GM21423 (cell line): ENCODE results near the gene PCNX1.

ENCODE experiments used
- ATAC-seq: cut with Tn5 transposase; IDR thresholded peaks from one replicate; pipeline ENCODE4 v1.9.1; 2021; ENCODE audit warnings: mild to moderate bottlenecking, moderate library complexity; ENCODE audit not compliant: unreplicated experiment

PCNX1 gene

DNA sequence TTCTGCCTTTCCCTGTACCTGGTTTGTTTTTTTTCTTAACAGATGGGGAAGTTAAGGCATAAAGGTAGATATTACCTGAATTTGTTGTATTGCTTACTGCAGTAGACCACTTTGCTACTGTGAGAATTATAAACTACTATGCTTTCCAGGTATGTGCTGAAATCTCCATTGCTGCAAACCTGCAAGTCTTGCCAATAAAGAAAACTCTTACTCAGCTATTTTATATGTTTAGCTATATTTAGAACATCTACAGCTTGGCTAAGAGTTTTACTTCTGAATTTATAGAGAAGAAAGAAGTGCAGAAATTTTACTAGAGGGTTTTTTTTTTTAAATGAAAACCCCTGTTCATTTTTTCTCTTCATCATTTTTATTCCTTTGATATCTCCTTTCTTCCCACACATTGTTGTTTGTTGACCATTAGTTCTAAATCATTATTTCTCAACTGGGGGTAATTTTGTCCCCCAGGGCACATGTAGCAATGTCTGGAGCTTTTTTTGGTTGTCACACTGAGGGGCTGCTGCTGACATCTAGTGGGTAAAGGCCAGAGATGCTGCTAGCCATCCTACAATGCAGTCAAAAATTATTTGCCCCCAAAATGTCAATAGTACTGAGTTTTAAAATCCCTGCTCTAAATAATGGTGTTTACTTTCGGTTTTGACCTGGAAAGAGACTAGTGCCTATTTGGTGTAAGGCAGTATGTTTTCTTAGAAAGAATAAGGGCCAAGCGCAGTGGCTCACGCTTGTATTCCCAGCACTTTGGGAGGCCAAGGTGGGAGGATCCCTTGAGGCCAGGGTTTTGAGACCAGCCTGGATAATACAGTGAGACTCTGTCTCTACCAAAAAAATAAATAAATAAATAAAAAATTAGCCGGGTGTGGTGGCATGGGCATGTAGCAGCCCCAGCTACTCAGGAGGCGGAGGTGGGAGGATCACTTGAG lies 48.6 kb downstream of the PCNX1 start:
- no peak for ATAC-seq

DNA sequence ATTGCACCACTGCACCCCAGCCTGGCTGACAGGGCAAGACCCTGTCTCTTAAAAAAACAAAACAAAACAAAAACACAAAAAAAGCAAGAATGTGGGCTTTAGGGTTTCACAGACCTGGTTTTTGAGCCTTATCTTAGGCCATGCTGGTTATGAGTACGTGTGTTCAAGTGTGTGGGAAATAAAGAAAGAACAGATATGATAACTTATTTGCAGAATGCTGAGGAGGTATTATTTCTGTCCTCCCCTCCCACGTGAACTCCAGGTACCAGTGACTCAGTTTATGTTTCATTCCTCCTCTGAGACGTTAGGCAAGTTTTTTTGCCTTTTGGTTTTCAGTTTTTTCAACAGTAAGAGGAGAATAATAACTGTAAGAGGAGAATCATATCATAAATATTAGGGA lies 49.3 kb downstream of the PCNX1 start:
- ATAC-seq, result no peak

DNA sequence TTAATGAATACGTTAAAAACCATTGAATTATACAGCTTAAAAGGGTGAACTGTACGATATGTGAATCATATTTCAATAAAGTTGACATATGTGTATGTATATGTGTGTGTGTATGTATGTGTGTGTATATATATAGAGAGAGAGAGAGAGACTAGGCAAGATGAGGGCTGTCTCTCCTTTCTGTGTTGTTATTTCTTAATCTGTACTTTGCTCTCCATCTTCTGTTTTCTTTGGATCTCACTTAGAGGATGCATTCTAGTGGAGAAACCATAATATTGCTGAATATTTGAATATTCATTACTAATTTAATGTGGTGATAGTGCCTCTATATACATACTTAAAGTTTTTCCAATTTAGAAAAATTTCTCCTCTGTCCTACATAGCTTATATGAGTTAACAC lies 50.5 kb downstream of the PCNX1 start:
- ATAC-seq, result no peak

DNA sequence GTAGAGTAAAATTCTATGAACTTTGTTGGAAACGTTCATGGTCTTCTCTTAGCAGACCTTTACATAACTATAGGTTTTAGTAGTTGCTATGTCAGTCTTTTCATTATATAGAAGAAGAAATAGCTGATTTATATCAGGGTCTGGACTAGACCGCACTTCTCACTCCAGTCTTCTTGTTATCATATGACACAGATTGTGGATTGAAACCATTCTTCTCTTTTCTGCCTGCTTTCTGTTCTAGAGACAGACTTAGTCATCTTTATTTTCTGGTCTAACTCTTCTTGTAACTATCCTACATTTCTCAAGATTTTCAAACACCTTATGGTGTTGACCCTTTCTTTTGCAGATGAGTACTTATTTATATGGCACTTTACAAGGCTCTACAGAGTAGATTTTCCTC lies 55.7 kb downstream of the PCNX1 start:
- ATAC-seq, result no peak

DNA sequence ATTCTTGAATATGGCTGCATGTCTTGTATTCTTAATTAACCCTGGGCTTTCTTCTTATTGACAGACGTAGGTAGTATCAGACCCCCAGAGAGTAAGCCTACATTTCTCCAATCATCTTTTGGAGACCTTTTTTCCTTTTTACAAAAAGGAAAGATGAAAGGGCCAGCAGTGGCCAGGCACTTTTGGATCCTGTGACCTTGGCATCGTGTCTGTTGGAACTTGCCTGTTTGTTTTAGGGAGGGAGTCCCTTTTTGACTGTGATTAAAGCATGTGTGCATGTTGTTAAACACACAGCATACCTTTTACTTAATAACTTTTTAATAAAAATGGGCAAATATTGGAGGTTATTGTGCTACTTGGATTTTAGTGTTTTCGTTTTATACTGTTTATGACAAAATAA lies 57.2 kb downstream of the PCNX1 start:
- no peak for ATAC-seq

DNA sequence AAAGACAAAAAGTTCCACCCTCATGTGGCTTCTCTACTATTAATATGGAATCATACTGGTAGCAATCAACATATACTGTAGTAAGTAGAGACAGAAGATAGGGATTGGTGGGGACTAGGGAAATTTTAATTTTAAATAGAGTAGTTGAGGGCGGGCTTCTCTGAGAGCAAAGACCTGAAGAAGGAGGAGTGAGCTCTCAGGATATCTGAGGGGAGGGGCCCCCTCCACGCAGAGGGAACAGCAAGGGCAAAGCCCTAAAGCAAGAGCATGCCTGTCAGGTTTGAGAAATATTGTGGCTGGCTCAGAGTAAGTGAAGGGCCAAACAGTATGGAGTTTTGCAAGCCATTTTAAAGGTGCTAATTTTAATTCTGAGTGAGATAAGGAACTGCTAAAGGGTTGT lies 64.3 kb downstream of the PCNX1 start:
- ATAC-seq, result no peak

DNA sequence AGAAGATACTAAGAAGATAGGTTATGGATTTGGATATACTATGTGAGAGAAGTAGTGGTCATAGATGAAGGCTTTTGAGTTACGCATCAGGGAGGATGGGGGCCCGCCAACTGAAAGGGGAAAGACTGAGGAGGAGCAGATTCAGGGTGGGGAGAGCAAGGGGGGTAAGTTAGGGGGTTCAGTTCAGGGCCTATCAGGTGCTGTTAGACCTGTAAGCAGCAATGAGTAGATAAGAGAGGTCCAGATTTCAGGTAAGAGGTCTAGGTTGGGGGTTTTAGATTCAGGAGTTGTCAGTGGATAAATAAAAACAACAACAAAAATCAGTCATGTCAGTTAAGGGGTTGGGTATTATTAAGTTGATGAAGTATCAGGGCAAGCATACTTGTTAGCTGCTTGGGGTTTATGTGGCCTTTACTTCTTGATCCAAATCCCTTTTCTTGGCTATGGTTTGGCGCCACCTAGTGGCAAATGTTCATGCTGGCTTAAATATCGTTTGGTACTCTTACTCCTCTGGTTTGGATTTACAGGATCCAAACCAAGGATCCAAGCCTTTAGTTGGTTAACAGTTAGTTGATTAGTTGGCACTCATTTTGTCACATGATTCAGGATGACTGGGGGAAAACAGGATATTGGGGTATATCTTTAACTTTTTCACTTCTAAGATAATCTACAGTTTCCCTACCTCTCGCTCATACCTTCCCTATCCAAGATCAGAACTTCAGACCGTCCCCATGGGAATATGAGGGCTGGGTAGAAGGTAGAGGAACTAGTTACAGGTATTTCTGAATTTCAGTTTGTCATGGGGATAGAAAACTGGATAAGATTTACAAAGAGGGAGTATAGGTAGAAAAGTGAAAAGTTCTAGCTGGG lies 65.1 kb downstream of the PCNX1 start:
- ATAC-seq, result no peak

DNA sequence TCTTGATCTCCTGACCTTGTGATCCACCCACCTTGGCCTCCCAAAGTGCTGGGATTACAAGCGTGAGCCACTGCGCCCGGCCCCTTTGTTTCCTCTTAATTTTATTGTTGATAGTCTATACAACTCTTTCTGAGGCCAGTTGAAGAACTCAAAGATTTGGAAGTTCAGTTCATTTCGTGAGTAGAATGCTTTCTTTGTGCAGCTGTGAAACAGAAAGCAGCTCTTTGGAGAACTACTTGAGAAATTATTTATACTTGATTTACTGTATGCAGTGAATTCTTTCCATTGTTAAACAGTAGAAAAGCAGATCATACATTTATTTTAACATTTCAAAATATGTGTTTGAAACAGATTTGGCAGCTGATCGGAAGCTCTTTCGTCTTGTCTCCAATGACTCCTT lies 69.3 kb downstream of the PCNX1 start:
- no peak for ATAC-seq

DNA sequence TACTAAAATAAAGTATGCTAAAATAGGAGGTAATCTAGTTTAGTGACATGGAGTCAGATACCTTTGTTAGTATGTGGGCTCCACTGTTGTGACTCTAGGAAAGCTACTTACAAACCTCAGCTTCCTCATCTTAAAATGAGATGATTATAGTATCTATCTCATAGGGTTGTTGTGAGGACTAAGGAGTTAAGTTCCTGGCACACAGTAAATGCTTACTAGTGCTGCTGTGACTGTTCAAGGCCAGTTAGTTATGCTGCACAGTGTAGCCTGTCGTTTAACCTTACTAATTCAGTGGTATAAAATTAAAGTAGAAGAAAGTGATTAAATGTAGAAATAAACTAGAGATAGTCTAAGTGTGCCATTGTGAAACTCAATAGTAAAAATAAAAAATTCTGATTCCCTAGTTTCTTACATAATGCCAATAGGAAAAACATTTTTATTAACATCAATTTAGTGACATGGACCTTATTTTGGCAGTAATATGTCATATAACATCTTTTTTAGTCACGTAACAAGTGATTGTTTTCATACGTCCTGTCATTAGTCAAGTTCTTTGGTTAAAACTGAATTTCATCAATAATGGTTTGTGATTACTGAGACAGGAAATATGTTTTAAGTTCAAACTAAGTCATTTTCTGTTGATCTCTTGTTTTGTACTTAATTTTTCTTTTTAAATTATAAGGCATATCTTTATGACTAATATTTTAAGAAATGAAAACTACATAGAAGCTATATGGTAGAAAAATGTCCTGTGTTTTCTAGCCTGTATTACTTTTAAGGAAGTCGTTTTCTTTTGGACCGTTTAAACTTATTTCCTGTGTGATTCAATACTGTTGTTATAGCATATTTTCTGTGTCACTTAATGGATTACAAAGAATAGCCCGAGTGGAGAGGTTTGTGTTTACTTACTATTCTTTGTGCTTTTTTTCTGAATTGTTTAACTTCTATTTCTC lies 74.0 kb downstream of the PCNX1 start:
- ATAC-seq, result no peak

DNA sequence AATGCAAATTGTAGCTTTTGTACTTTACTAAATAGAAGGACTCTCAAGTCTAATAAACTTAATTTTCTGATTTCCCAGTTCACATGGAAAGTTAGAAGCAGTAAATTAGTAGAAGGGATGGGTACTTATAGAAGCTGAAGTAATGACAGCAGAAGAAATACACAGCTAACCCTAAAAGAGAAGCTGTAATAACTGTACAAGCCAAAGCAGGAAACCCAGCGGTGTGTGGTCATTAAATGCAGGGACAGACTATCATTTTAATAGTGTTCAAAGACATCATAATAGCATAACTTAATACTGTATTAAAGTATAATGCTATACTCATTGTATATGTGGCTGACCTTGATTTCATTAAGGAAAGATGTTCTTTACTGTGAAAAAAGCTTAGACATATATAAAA lies 74.9 kb downstream of the PCNX1 start:
- no peak for ATAC-seq

DNA sequence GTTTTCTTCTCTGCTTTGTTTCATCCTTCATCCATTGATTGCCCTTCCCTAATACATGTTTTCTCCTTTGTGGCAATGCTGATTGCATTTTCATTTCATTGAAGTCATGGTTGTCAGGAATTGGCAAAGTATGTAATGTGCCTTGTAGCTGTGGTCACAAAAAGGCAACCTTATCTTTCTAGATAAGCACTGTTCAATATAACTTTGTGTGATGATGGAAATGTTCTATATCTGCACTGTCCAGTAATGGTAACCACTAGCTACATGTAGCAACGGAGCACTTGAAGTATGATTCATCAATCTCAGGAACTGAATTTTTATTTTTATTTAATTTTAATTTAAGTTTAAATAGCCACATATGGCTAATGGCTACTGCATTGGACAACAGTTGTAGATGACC lies 79.8 kb downstream of the PCNX1 start:
- ATAC-seq, result no peak

DNA sequence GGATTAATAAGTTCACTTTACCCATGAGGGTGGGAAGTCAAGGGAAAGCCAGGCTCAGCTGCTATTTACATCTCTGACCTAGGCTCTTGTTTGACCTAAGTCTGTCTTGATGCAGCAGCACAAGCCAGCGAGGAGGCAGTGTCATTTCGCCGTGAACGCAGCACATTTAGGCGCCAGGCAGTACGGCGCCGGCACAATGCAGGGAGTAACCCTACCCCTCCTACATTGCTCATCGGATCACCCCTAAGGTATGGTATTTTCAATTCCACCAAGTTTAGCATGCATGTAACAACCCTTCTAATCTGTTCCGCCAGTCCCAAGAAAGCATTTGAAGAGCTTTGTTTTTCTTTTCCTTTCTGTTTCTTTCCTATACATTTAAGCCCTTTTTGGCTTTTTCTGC lies 81.2 kb downstream of the PCNX1 start:
- ATAC-seq, result no peak

DNA sequence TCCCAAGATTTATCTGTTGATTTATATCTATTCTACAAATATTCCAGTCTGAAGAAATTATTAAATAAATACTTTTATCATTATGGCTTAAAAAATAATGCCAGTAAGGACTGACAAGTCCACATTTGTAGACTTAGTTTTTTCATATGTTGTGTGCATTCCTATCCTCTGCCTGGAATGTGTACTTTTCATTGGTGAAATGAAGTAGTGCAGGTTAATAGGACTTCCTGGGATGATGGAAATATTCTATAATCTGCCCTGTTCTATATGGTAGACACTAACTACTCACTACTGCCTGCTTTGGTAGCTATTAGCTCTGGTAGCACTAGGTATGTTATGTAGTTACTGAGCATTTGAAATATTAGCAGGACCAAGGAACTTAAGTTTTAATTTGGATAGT lies 86.7 kb downstream of the PCNX1 start:
- ATAC-seq, result no peak

DNA sequence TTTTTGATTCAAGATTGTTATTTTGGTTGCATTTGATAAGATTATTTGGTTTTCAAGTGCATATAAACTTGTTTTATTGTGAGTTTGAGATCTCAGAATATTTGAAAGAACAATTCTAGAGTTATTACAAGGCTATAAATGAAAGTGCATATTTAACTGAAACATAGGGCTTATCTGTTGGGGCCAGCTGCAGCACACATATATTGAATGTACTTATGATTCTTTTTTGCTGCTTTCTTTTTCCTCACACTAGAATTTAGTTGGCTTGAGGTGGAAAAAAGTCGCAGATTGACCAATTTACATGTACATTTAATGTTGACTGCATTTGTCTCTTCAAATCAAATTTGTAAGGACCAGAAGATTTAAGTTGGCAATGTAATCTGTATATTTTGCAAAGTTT lies 88.0 kb downstream of the PCNX1 start:
- ATAC-seq, result no peak

DNA sequence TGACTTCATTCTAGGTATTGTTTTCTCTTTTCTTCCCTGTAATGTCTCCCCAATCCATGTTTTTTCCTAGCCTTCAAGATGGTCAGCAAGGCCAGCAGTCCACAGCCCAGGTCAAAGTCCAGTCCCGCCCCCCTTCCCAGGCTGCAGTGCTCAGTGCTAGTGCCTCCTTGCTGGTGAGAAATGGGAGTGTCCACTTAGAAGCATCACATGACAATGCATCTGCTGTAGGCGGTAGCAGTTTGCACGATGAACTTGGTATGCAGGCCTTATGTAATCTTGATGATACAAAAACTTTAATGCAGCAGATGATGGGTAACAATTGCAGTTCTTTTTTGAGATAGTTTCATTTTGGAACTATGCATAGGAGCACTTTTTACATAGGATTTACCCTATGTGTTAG lies 88.4 kb downstream of the PCNX1 start:
- ATAC-seq, result no peak

DNA sequence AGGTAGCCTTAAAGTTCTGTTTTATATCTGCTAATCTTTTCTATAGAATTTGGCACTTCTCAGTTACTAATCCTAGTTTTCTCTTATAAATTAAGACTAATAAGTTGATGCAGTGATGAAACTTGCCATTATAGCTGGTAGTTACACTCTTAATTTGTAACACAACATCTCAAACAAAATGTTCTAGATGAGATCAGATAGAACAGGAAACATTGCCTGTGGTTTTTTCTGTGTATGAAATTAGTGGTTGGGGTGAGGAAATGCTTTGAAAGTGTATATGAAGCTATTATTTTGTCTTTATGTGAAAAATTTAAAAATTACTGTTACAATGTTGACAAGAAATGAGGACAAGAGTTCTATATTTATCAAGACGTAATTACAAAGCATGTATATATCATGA lies 91.9 kb downstream of the PCNX1 start:
- no peak for ATAC-seq

DNA sequence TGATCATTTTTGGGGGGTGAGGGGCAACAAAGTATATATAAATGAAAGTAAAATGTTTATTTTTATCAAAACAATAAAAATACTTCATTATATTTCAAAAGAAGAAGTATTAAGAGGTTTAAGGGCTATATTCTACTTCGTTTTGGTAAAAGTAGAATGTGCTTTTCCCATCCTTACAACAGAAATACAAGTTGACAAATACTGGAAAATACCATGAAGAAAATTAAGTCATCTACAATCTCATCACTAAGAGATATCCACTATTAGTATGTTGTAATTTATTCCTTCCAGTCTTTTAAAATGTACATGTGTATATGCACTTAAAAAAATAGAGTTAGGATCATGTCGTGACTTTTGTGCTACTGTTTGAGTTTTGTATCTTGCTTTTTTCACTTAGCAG lies 92.8 kb downstream of the PCNX1 start:
- no peak for ATAC-seq

DNA sequence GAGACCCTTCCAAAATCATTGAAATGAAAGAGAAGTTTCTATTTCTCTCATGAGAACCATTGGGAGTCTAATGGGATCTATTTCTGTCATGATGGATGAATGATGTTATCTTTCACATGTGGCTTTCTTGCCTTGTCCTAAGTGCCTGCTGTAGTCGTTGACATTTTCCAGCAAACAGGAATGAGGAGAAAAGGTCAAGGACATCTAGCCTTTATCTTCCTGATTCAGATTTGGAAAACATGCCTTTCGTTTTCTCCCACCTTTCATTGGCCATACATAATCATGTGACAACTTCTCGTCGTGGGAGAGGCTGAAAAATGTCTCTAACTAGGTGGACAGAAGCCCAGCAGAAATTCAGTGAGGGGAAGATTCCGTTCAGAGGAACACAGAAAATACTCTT lies 94.5 kb downstream of the PCNX1 start:
- ATAC-seq, result no peak

DNA sequence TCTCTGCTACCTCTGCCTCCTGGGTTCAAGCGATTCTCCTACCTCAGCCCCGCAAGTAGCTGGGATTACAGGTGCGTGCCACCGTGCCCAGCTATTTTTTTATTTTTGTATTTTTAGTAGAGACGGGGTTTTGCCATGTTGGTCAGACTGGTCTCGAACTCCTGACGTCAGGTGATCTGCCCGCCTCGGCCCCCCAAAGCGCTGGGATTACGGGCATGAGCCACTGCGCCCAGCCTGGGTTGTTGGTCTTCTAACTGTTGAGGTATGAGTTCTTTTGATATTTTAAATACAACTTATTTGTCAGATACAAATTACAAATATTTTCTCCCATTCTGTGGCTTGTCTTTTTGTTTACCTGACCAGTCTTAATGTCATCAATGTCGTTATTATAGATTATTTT lies 95.9 kb downstream of the PCNX1 start:
- no peak for ATAC-seq

DNA sequence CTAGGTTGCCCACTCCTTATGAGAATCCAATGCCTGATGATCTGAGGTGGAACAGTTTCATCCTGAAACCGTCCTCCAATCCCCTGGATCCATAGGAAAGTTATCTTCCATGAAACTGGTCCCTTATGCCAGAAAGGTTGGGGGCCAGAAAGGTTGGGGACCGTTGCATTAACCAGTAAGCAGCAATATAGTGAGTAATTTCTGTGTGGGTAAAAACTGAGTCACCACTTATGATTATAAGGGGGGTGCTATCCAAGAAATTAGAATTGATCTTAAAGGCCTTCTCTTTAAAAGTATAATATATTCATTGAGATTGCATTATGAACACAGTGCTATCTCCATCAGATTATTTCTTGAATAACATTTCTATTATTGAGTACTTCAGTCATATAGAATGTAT lies 97.2 kb downstream of the PCNX1 start:
- no peak for ATAC-seq

DNA sequence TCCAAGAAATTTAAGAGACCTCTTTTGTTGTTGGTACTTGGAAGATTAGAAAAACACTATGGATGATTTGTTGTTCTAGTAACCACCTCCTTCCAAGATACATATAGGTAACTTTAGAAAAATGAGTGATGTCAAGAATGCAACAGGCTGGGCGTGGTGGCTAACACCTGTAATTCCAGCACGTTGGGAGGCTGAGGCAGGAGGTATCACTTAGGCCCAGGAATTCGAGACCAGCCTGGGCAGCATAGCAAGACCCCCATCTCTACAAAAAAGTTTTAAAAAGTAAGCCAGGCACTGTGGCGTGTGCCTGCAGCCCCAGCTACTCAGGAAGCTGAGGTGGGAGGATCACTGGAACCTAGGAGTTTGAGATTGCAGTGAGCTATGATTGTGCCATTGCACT lies 97.8 kb downstream of the PCNX1 start:
- no peak for ATAC-seq
